GM12878 (cell line): ENCODE measurements around the gene ZNF32. TPM values are rescaled to one million over a fixed set of nuclear protein-coding genes. Genes with fewer than 3 reads are reported as not detected.

ENCODE experiments used
- ATAC-seq: fragments of 200-7000 bp; cut with Tn5 transposase; 3 replicates; pipeline ENCODE4 v1.9.1; 2020; ENCODE audit warnings: mild to moderate bottlenecking, moderate library complexity
- BruUV-seq: library from RNA; stranded (reverse); fragments of 400-500 nt; replicated peaks from 2 replicates; lab custom pipeline; 2021; lab: Mats Ljungman, UMichigan
- CTCF ChIA-PET: fragments of 300-600 bp; sonication (Branson Sonifier 250); formaldehyde crosslinking; extraction: SDS; loops from one replicate; lab custom pipeline; 2021; ENCODE audit warnings: inconsistent platforms; lab: Yijun Ruan, JAX
- POLR2A ChIA-PET: fragments of 350-600 bp; formaldehyde crosslinking; extraction: SDS; loops from one replicate; lab custom pipeline; 2021; ENCODE audit warnings: inconsistent platforms; lab: Charles Lee
- RAD21 ChIA-PET: fragments of 300-600 bp; sonication (Branson Sonifier 250); formaldehyde crosslinking; loops from one replicate; lab custom pipeline; 2023; ENCODE audit warnings: antibody characterized with exemption; ENCODE audit not compliant: unreplicated experiment; lab: Charles Lee
- SMC1A ChIA-PET: fragments of 300-600 bp; sonication (Branson Sonifier 250); formaldehyde crosslinking; loops from one replicate; lab custom pipeline; 2023; ENCODE audit not compliant: unreplicated experiment, uncharacterized antibody; lab: Charles Lee
- DNase-seq: peaks from one replicate; pipeline ENCODE4 v3.0.0-alpha.2; 2011; ENCODE audit warnings: low read depth, low spot score
- FAIRE-seq: peaks from 3 replicates; lab custom pipeline; 2011; peaks lifted over from hg19 to GRCh38; lab: Jason Lieb, UNC
- H2AFZ ChIP-seq: 2 replicates; pipeline ENCODE4 v1.6.0; 2011; ENCODE audit warnings: low read depth, low read length, control low read depth; ENCODE audit not compliant: control insufficient read depth
- H3K27ac ChIP-seq: 2 replicates; pipeline ENCODE4 v1.5.1; 2011; ENCODE audit warnings: control low read depth; ENCODE audit not compliant: control insufficient read depth, insufficient read depth
- H3K27me3 ChIP-seq, 2 experiments: replicated peaks in 1 of 2; 2 replicates each; pipeline versions ENCODE4 v1.6.0 to v1.6.1; 2011; ENCODE audit warnings: low read length in 1 of 2; ENCODE audit not compliant: control insufficient read depth in 2 of 2, insufficient read depth in 2 of 2
- H3K36me3 ChIP-seq, 2 experiments: 2 replicates each; pipeline ENCODE4 v1.5.1; 2011; ENCODE audit warnings: low read length in 1 of 2; ENCODE audit not compliant: control insufficient read depth in 2 of 2, insufficient read depth in 2 of 2
- H3K4me1 ChIP-seq: 2 replicates; pipeline ENCODE4 v1.6.1; 2011; ENCODE audit warnings: mild to moderate bottlenecking, low read length, moderate library complexity, mixed read lengths; ENCODE audit not compliant: control insufficient read depth, insufficient read depth
- H3K4me2 ChIP-seq: 2 replicates; pipeline ENCODE4 v1.6.0; 2011; ENCODE audit warnings: control low read depth; ENCODE audit not compliant: control insufficient read depth, insufficient read depth
- H3K4me3 ChIP-seq: fragments of 200-600 bp; sonication (generic); 2 replicates; pipeline ENCODE4 v1.5.1; 2016
- H3K79me2 ChIP-seq: 2 replicates; pipeline ENCODE4 v1.6.0; 2011; ENCODE audit warnings: low read length; ENCODE audit not compliant: control insufficient read depth, insufficient read depth
- H3K9ac ChIP-seq: 2 replicates; pipeline ENCODE4 v1.8.0; 2011; ENCODE audit warnings: low read length, control low read depth, mixed read lengths; ENCODE audit not compliant: control insufficient read depth, insufficient read depth
- H3K9me3 ChIP-seq: replicated peaks from 3 replicates; pipeline ENCODE4 v1.5.1; 2011; ENCODE audit warnings: mild to moderate bottlenecking, low read length; ENCODE audit not compliant: control insufficient read depth, insufficient read depth
- H4K20me1 ChIP-seq: 2 replicates; pipeline ENCODE4 v1.6.0; 2011; ENCODE audit not compliant: control insufficient read depth, insufficient read depth
- BCL3 ChIP-seq: IDR thresholded peaks from 2 replicates; pipeline ENCODE4 v1.6.1; 2011; ENCODE audit warnings: borderline replicate concordance, low read depth, mild to moderate bottlenecking, moderate library complexity, low read length; ENCODE audit not compliant: insufficient read depth, poor library complexity, severe bottlenecking
- BMI1 ChIP-seq: fragments of 450-650 bp; IDR thresholded peaks from 2 replicates; pipeline ENCODE4 v1.6.1; 2016; ENCODE audit warnings: mild to moderate bottlenecking, moderate library complexity, borderline replicate concordance
- CBFB ChIP-seq: IDR thresholded peaks from 2 replicates; pipeline ENCODE4 v1.6.1; 2016; ENCODE audit warnings: antibody characterized with exemption, low read depth
- CEBPB ChIP-seq, 2 experiments: fragments of 150-350 bp in 1 of 2; IDR thresholded peaks; 2 replicates each; pipeline ENCODE4 v1.6.1; 2012 to 2014; ENCODE audit warnings: low read depth in 2 of 2, low read length in 2 of 2, borderline replicate concordance in 1 of 2, inconsistent platforms in 1 of 2
- HDAC6 ChIP-seq: fragments of 200-600 bp; sonication (generic); IDR thresholded peaks from one replicate; pipeline ENCODE4 v1.8.0; 2017; ENCODE audit warnings: antibody characterized with exemption; ENCODE audit not compliant: unreplicated experiment
- IRF3 ChIP-seq: fragments of 450-650 bp; IDR thresholded peaks from 2 replicates; pipeline ENCODE4 v1.6.1; 2014; ENCODE audit warnings: mild to moderate bottlenecking
- LARP7 ChIP-seq: fragments of 450-650 bp; IDR thresholded peaks from 2 replicates; pipeline ENCODE4 v1.6.1; 2017; ENCODE audit warnings: mild to moderate bottlenecking
- MYC ChIP-seq: IDR thresholded peaks from 2 replicates; pipeline ENCODE4 v1.6.1; 2011; ENCODE audit warnings: mild to moderate bottlenecking, low read length, moderate library complexity, inconsistent platforms; ENCODE audit not compliant: insufficient read depth, insufficient replicate concordance, insufficient read length, severe bottlenecking
- RB1 ChIP-seq: fragments of 450-650 bp; formaldehyde crosslinking; IDR thresholded peaks from 2 replicates; pipeline ENCODE4 v1.6.1; 2017; ENCODE audit warnings: mild to moderate bottlenecking, borderline replicate concordance
- ZNF592 ChIP-seq: fragments of 450-650 bp; IDR thresholded peaks from 2 replicates; pipeline ENCODE4 v1.6.1; 2017; ENCODE audit warnings: mild to moderate bottlenecking, moderate library complexity
- WGBS: methylation state at CpG from one replicate; pipeline ENCODE4 v1.1.6; 2016; ENCODE audit warnings: low lambda C conversion rate; ENCODE audit not compliant: insufficient replicate concordance, insufficient coverage; ENCODE audit errors: missing lambda C conversion rate; 5-methylcytosine and 5-hydroxymethylcytosine counted together
- in situ Hi-C: fragments of 300-500 bp; cut with MboI; formaldehyde crosslinking; loops from 9 replicates; pipeline ENCODE4 v1.14.3; 2018; ENCODE audit warnings: mixed read lengths
- intact Hi-C: fragments of 100-400 bp; cut with micrococcal nuclease; formaldehyde crosslinking; loops from one replicate; pipeline ENCODE4 v1.14.2; 2022; ENCODE audit not compliant: unreplicated experiment
- polyA plus RNA-seq, 11 experiments: library from polyadenylated mRNA; depleted of rRNA in 4 of 11; unstranded in 6 of 11; stranded (reverse) in 5 of 11; fragments of >200 nt; fragmentation: Nextera tagmentation in 4 of 11; fragmentation: Illumina TruSeq in 1 of 11; extraction: Ambion mirVana in 4 of 11; extraction: Trizol in 1 of 11; gene quantifications; 1 replicate in 1 of 11; 2 replicates in 10 of 11; pipeline versions ENCODE4 v1.2.1 to v1.2.3, GENCODE V29; 2011 to 2016; ENCODE audit warnings: inconsistent platforms in 2 of 11, missing spikeins in 2 of 11, low read depth in 1 of 11
- total RNA-seq, 4 experiments: library from RNA; depleted of rRNA in 3 of 4; stranded (reverse); fragments of >200 nt in 3 of 4; fragmentation: Illumina TruSeq in 1 of 4; extraction: Trizol in 1 of 4; gene quantifications; 2 replicates each; pipeline versions ENCODE4 v1.2.1 to v1.2.3, GENCODE V29; 2013 to 2021

Gene ZNF32
- total and polyA plus RNA-seq, 10 of the 15 experiments (the other 5 are each of a cell fraction or from before 2014, with no cell fraction given), result 1.9 to 23.0 (median 3.4) TPM

- no peak overlapping the region for H3K9ac ChIP-seq
- no peak for ATAC-seq
- no peak overlapping the region for H2AFZ ChIP-seq
- WGBS, result 37% methylated on average over 8 of the region's 8 CpGs
- ChIA-PET POLR2A (no interaction called here), RAD21 (no interaction called here), SMC1A (interaction anchor here (0.6 kb wide), 1 partner anchor 32 kb away, joined by 3 read pairs; no protein-coding TSS in a partner anchor), CTCF (interaction anchor here (0.8 kb wide), 1 partner anchor 25 kb away, joined by 3 read pairs; no protein-coding TSS in a partner anchor)
- H3K27ac ChIP-seq, result no peak overlapping the region
- FAIRE-seq, result no peak
- H3K27me3 ChIP-seq, result 0 out of 4 replicates have a peak, but pooled peaks cover 0 to 1% of the 10 kb centered on the region in 2 experiments
- intact Hi-C loops (no loop called here), in situ Hi-C loops (no loop called here)
- no peaks in the 10 kb centered on the region for H4K20me1 ChIP-seq
- no peak overlapping the region for H3K4me2 ChIP-seq
- no peaks in the 10 kb centered on the region; the same call in 2 of the 3 replicates for H3K9me3 ChIP-seq
- H3K4me3 ChIP-seq, result no peak overlapping the region
- no peak for DNase-seq
- H3K79me2 ChIP-seq, result no peaks in the 10 kb centered on the region
- BruUV-seq, result no TSS peak
- no peak for TF ChIP-seq IRF3
- no peak for TF ChIP-seq BCL3
- no peak for TF ChIP-seq MYC
- no peaks in the 10 kb centered on the region for H3K36me3 ChIP-seq
- no peaks in the 10 kb centered on the region for H3K4me1 ChIP-seq
Observed at GRCh38 chr10:43658227-43658626, 9.5 kb upstream of the ZNF32 start.

- Histone ChIP-seq H3K9ac (no peak overlapping the region), H3K36me3 (no peaks in the 10 kb centered on the region), H4K20me1 (no peaks in the 10 kb centered on the region), H3K4me3 (no peak overlapping the region), H3K27me3 (0 out of 4 replicates have a peak, but pooled peaks cover 0 to 1% of the 10 kb centered on the region in 2 experiments), H3K4me1 (no peaks in the 10 kb centered on the region), H3K4me2 (no peak overlapping the region), H3K9me3 (no peaks in the 10 kb centered on the region; the same call in 2 of the 3 replicates), H3K27ac (no peak overlapping the region), H2AFZ (no peak overlapping the region), H3K79me2 (no peaks in the 10 kb centered on the region)
- no peak for ATAC-seq
- ChIA-PET POLR2A (no interaction called here), RAD21 (no interaction called here), CTCF (interaction anchor here (0.6 kb wide), 1 partner anchor 198 kb away, joined by 3 read pairs; no protein-coding TSS in a partner anchor), SMC1A (no interaction called here)
- WGBS, result 27% methylated on average over 8 of the region's 8 CpGs
- intact Hi-C loops, result no loop called here
- in situ Hi-C loops, result no loop called here
- BruUV-seq, result no TSS peak
- DNase-seq, result no peak
- no peak for FAIRE-seq
- TF ChIP-seq LARP7 (no peak), HDAC6 (no peak), CEBPB (IDR thresholded peaks at IDR 0.05; ENCODE audit: borderline replicate concordance in 1 of 2, low read depth in 2 of 2, low read length in 2 of 2) (no peak), RB1 (no peak), ZNF592 (no peak), BMI1 (no peak), CBFB (no peak)
Observed at GRCh38 chr10:43655311-43655710, 6.6 kb upstream of the ZNF32 start.
